Cardiac fibroblast (primary cell): Measurements from ENCODE around the gene CYTH2.
A peak's percentile ranks its signal among the peaks of the same experiment; 100 is the strongest.

Experiments used
- DNase-seq, 2 donors: peaks; one replicate each; pipeline versions ENCODE4 v3.0.0 to v3.0.0-alpha.2; 2010; ENCODE audit warnings: low read depth in 2 of 2
- H3K4me3 ChIP-seq, 2 donors: replicated peaks in 1 of 2; 1 replicate in 1 of 2; 2 replicates in 1 of 2; pipeline ENCODE4 v1.5.1; 2011; ENCODE audit warnings: low read depth in 2 of 2, low read length in 2 of 2, mild to moderate bottlenecking in 2 of 2, moderate library complexity in 1 of 2
- TF ChIP-seq, protein P1 (sequence below): IDR thresholded peaks from one replicate; pipeline ENCODE4 v1.5.1; 2011; ENCODE audit warnings: low read depth, mild to moderate bottlenecking, low read length, inconsistent platforms

The CYTH2 gene

GRCh38 chr19:48476176-48476575 lies 7.0 kb downstream of the CYTH2 start:
- TF ChIP-seq, protein P1, sequence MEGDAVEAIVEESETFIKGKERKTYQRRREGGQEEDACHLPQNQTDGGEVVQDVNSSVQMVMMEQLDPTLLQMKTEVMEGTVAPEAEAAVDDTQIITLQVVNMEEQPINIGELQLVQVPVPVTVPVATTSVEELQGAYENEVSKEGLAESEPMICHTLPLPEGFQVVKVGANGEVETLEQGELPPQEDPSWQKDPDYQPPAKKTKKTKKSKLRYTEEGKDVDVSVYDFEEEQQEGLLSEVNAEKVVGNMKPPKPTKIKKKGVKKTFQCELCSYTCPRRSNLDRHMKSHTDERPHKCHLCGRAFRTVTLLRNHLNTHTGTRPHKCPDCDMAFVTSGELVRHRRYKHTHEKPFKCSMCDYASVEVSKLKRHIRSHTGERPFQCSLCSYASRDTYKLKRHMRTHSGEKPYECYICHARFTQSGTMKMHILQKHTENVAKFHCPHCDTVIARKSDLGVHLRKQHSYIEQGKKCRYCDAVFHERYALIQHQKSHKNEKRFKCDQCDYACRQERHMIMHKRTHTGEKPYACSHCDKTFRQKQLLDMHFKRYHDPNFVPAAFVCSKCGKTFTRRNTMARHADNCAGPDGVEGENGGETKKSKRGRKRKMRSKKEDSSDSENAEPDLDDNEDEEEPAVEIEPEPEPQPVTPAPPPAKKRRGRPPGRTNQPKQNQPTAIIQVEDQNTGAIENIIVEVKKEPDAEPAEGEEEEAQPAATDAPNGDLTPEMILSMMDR: no peak
- H3K4me3 ChIP-seq: no peak overlapping the region
- DNase-seq: no peak

DNA sequence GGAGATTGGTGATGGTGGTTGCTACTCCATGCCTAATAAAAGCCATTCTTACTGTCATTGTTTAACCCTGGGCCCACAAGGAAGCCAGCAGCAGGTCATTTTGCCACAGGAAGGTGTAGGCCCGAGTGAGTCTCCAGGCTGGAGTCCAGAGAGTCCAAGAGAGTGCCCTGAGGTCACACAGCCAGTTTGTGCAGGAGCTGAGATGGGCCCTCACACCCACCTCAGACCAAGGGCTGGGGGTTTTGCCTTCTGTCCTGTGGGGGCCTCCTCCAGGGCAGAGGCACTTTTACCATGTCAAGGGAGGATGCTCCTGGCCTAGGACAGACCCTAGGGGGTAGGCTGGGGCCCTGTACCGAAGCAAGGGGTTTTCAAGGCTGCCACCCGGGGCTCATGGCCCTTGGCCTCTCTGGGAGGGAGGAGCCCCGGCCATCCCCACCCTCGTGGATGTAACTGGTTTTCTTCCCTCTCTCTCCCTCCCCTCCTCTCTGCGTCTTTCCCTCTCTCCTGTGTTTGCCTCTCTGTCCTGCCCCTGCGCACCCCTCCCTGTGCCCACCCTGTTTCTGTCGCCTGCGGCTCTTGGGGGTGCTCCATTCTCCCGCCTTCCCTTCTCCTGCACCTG lies 8.0 kb downstream of the CYTH2 start:
- DNase-seq: no peak
- TF ChIP-seq, protein P1: no peak

DNA sequence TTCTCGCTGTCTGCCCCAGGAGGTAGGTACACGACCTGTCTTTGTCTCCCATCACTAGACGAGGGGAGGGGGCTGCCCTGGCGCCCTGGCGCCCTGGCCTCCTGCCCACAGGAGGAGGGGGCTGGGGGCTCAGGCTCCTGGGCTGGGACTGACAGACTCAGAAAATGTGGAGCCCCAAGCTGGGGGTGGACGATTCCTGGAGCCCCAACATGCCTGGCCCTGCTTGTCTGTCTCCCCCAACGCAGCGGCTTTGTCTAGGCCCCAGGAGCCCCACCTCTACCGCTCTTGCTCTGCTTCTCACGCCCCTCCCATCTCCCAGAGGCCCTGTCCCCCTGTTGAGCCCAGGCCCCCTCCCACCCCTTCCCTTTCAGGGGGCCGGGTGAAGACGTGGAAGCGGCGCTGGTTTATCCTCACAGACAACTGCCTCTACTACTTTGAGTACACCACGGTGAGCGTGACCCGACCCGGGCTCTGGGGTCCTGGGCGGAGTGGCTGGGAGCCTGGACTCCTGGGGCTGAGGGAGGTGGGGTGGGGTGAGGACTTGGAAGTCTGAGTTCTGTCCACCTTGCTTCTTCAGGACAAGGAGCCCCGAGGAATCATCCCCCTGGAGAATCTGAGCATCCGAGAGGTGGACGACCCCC lies 8.6 kb downstream of the CYTH2 start:
- H3K4me3 ChIP-seq: no peak overlapping the region
- TF ChIP-seq, protein P1: no peak
- no peak for DNase-seq

More for the DNA sequence above, 8.0 kb downstream of the CYTH2 start:
- no peak overlapping the region for H3K4me3 ChIP-seq

- TF ChIP-seq, protein P1: no peak
- no peak for DNase-seq
- H3K4me3 ChIP-seq: no peak overlapping the region
Observed at GRCh38 chr19:48478339-48479256, 9.4 kb downstream of the CYTH2 start.

DNA sequence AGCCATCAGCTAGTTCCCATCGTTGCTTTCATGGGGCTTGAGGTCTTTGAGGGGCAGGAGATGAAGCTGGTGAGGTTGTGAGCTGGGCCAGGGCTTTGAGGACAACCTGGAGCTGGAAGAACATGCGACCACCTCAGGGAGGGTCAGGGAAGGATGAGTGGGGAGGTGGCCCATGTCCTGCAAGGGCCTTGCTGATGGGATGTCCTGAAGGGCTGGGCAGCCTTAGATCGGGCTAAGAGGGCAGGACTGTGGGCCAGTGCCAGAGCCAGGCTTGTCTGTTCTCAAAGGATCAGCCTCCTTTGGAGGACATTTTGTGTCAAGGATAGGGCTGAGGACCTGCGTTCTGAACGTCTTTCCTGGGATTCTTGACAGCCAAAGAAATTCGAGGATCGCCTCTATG lies 10.5 kb downstream of the CYTH2 start:
- H3K4me3 ChIP-seq: no peak overlapping the region
- TF ChIP-seq, protein P1: no peak
- no peak for DNase-seq

- TF ChIP-seq, protein P1: no peak
- DNase-seq: no peak
- H3K4me3 ChIP-seq: peak overlapping the region; percentile 19 to 35
Observed at GRCh38 chr19:48480183-48480557, 11.0 kb downstream of the CYTH2 start.
